HG02870 (cell line): ENCODE data around the gene KDM7A.

Experiments
- ATAC-seq: cut with Tn5 transposase; IDR thresholded peaks from one replicate; pipeline ENCODE4 v1.9.1; 2021; ENCODE audit warnings: mild to moderate bottlenecking, moderate library complexity; ENCODE audit not compliant: unreplicated experiment

KDM7A gene

GRCh38 chr7:140057143-140057535 lies 119.6 kb downstream of the KDM7A start:
- no peak for ATAC-seq

GRCh38 chr7:140056431-140057142 lies 120.2 kb downstream of the KDM7A start:
- ATAC-seq, result no peak

- ATAC-seq, result no peak
Measured at GRCh38 chr7:140055833-140056232, 121.0 kb downstream of the KDM7A start.

- no peak for ATAC-seq
Measured at GRCh38 chr7:140054751-140055150, 122.0 kb downstream of the KDM7A start.

- ATAC-seq, result no peak
Measured at GRCh38 chr7:140053812-140054539, 122.8 kb downstream of the KDM7A start.

- no peak for ATAC-seq
Measured at GRCh38 chr7:140051820-140052219, 125.0 kb downstream of the KDM7A start.

- ATAC-seq, result no peak
Measured at GRCh38 chr7:140050100-140050499, 126.7 kb downstream of the KDM7A start.

GRCh38 chr7:140049339-140050024 lies 127.3 kb downstream of the KDM7A start:
- ATAC-seq, result no peak

GRCh38 chr7:140048989-140049338 lies 127.8 kb downstream of the KDM7A start:
- ATAC-seq, result no peak

GRCh38 chr7:140048138-140048537 lies 128.6 kb downstream of the KDM7A start:
- ATAC-seq, result no peak

GRCh38 chr7:140047197-140047596 lies 129.6 kb downstream of the KDM7A start:
- no peak for ATAC-seq

- no peak for ATAC-seq
Measured at GRCh38 chr7:140045697-140046096, 131.1 kb downstream of the KDM7A start.

GRCh38 chr7:140044251-140044650 lies 132.5 kb downstream of the KDM7A start:
- no peak for ATAC-seq

GRCh38 chr7:140042386-140042670 lies 134.5 kb downstream of the KDM7A start:
- ATAC-seq, result no peak

GRCh38 chr7:140041659-140042385 lies 135.0 kb downstream of the KDM7A start:
- no peak for ATAC-seq

GRCh38 chr7:140039896-140040295 lies 136.9 kb downstream of the KDM7A start:
- no peak for ATAC-seq

GRCh38 chr7:140039066-140039465 lies 137.7 kb downstream of the KDM7A start:
- ATAC-seq, result no peak

- ATAC-seq, result no peak
Measured at GRCh38 chr7:140036224-140036962, 140.4 kb downstream of the KDM7A start.

GRCh38 chr7:140035400-140036223 lies 141.2 kb downstream of the KDM7A start:
- ATAC-seq, result no peak
